Small intestine (tissue), 7 donors: ENCODE measurements around the gene RPL22. TPM values are rescaled to one million over a fixed set of nuclear protein-coding genes. Genes with fewer than 3 reads are reported as not detected.

Experiments used
- DNase-seq, 2 donors: peaks; one replicate each; pipeline versions ENCODE4 v3.0.0 to v3.0.0-alpha.2; 2013
- FAIRE-seq: peaks from 2 replicates; lab custom pipeline; 2012; peaks lifted over from hg19 to GRCh38; lab: Jason Lieb, UNC
- H3K27ac ChIP-seq, 3 donors: one replicate each; pipeline ENCODE4 v1.5.1; 2013; ENCODE audit warnings: low read length in 2 of 3, mild to moderate bottlenecking in 2 of 3, control low read depth in 1 of 3, inconsistent platforms in 1 of 3, low read depth in 1 of 3, moderate library complexity in 1 of 3
- H3K27me3 ChIP-seq, 3 donors: one replicate each; pipeline ENCODE4 v1.6.1; 2013; ENCODE audit warnings: low read length in 3 of 3, inconsistent platforms in 1 of 3; ENCODE audit not compliant: control insufficient read depth in 3 of 3, insufficient read depth in 3 of 3
- H3K36me3 ChIP-seq, 3 donors: one replicate each; pipeline ENCODE4 v1.6.1; 2013; ENCODE audit warnings: low read length in 3 of 3, inconsistent platforms in 1 of 3, low read depth in 1 of 3, mild to moderate bottlenecking in 1 of 3, moderate library complexity in 1 of 3; ENCODE audit not compliant: control insufficient read depth in 3 of 3, insufficient read depth in 2 of 3
- H3K4me1 ChIP-seq, 3 donors: one replicate each; pipeline ENCODE4 v1.6.1; 2013; ENCODE audit warnings: low read length in 2 of 3, inconsistent platforms in 1 of 3, low read depth in 1 of 3, mild to moderate bottlenecking in 1 of 3, moderate library complexity in 1 of 3; ENCODE audit not compliant: control insufficient read depth in 3 of 3, insufficient read depth in 2 of 3
- H3K4me3 ChIP-seq, 3 donors: one replicate each; pipeline ENCODE4 v1.5.1; 2013; ENCODE audit warnings: low read length in 3 of 3, control low read depth in 1 of 3, inconsistent platforms in 1 of 3, low read depth in 1 of 3, mild to moderate bottlenecking in 1 of 3, moderate library complexity in 1 of 3
- H3K9me3 ChIP-seq, 2 donors: one replicate each; pipeline ENCODE4 v1.6.1; 2013; ENCODE audit warnings: low read depth in 1 of 2, low read length in 1 of 2; ENCODE audit not compliant: control insufficient read depth in 2 of 2, insufficient read depth in 1 of 2
- WGBS, 3 donors: extraction: QIAGEN DNeasy Blood & Tissue Kit; methylation state at CpG; one replicate each; pipeline ENCODE4 v1.1.7; 2013; 5-methylcytosine and 5-hydroxymethylcytosine counted together
- polyA plus RNA-seq, 4 donors: library from polyadenylated mRNA; stranded (reverse) in 3 of 4; unstranded in 1 of 4; fragments of 200-250 nt in 3 of 4; fragments of 120-200 nt in 1 of 4; gene quantifications; one replicate each; pipeline versions ENCODE4 v1.2.1 to v1.2.3, GENCODE V29; 2013
- donor health status: healthy with polysubstance abuse.
- donor health status: control.
- donor health status: control.
- donor health status: Bipolar disorder and iron deficiency.
- donor health status: healthy.

The RPL22 gene
- polyA plus RNA-seq, 4 donors, result 207 to 1,045 (median 359) TPM

GRCh38 chr1:6163191-6163972 is 36.0 kb downstream of the RPL22 start:
- H3K27me3 ChIP-seq, result peaks cover 0 to 3% (median 2%) of the 10 kb centered on the region in 3 donors
- no peak overlapping the region for H3K4me3 ChIP-seq
- no peak for FAIRE-seq
- H3K36me3 ChIP-seq, result no peaks in the 10 kb centered on the region
- H3K4me1 ChIP-seq, result no peaks in the 10 kb centered on the region
- no peak for DNase-seq
- no peak overlapping the region for H3K27ac ChIP-seq
- 68 to 77% (median 69%) methylated on average over 15 of the region's 15 CpGs for WGBS, 3 donors
- no peaks in the 10 kb centered on the region for H3K9me3 ChIP-seq

- H3K27ac ChIP-seq, result no peak overlapping the region
- no peak for FAIRE-seq
- no peak for DNase-seq
- WGBS, 3 donors, result 57 to 64% (median 61%) methylated on average over 12 to 13 of the region's 13 CpGs
- no peak overlapping the region for H3K4me3 ChIP-seq
- no peaks in the 10 kb centered on the region for H3K4me1 ChIP-seq
- no peaks in the 10 kb centered on the region for H3K9me3 ChIP-seq
- H3K36me3 ChIP-seq, result no peaks in the 10 kb centered on the region
- peaks cover 0 to 3% (median 2%) of the 10 kb centered on the region in 3 donors for H3K27me3 ChIP-seq
Observed at GRCh38 chr1:6162773-6163172, 36.6 kb downstream of the RPL22 start.

- Histone ChIP-seq H3K36me3 (no peaks in the 10 kb centered on the region), H3K27ac (no peak overlapping the region), H3K4me3 (no peak overlapping the region), H3K9me3 (no peaks in the 10 kb centered on the region), H3K4me1 (no peaks in the 10 kb centered on the region), H3K27me3 (peaks cover 0 to 3% (median 2%) of the 10 kb centered on the region in 3 donors)
- DNase-seq (no peak), FAIRE-seq (no peak)
- 69 to 78% (median 74%) methylated on average over 7 of the region's 7 CpGs for WGBS, 3 donors
Observed at GRCh38 chr1:6162341-6162740, 37.1 kb downstream of the RPL22 start.

DNA sequence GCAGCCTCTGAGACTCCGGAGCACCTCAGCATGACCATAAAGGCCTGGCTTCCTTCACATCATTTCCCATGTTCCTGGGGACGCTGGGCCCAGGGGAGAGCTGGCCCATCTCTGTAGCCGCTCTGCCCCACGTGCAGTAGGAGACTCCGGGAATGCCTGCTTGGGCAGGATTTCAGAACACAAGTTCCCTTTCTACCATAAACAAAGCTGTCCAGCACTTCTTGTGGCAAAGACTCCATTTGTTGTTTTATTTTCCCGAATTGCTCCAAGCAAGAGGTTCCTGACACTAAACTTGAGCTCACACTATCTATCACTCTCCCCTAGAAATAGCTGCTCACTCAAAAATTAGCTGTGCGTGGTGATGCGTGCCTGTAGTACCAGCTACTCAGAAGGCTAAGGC is 41.2 kb downstream of the RPL22 start:
- H3K36me3 ChIP-seq, result no peaks in the 10 kb centered on the region
- FAIRE-seq, result no peak
- H3K27me3 ChIP-seq, result peaks cover 0 to 3% (median 2%) of the 10 kb centered on the region in 3 donors
- H3K4me3 ChIP-seq, result no peak overlapping the region
- no peak overlapping the region for H3K27ac ChIP-seq
- no peak for DNase-seq
- WGBS, 3 donors, result 50 to 72% (median 61%) methylated on average over 8 of the region's 8 CpGs
- no peaks in the 10 kb centered on the region for H3K4me1 ChIP-seq
- no peaks in the 10 kb centered on the region for H3K9me3 ChIP-seq

- FAIRE-seq (no peak), DNase-seq (peak; percentile 14 to 19)
- 28 to 56% (median 34%) methylated on average over 15 of the region's 15 CpGs for WGBS, 3 donors
- Histone ChIP-seq H3K27ac (no peak overlapping the region), H3K36me3 (no peaks in the 10 kb centered on the region), H3K4me1 (no peaks in the 10 kb centered on the region), H3K4me3 (no peak overlapping the region), H3K9me3 (no peaks in the 10 kb centered on the region), H3K27me3 (peaks cover 0 to 3% (median 2%) of the 10 kb centered on the region in 3 donors)
Observed at GRCh38 chr1:6157528-6158174, 41.7 kb downstream of the RPL22 start.

DNA sequence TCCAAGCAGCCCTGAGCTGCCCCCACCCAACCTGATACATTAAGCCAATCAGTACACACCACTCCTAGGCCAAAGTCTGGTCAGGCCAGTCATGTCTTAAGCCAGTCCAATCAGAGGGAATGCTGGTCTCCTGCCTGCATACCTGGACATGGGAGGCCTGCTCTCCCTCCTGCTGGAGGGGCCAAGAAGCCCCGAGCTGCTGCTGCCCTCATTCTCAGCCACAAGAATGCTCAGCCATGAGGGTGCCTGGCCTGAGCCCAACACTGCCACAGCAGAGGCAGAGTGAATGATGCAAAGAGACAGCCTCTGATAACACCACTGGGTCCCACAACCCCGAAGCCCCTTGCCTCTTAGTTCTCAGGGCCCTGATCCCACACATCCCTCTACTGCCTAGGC is 42.3 kb downstream of the RPL22 start:
- WGBS, 3 donors, result 31 to 54% (median 47%) methylated on average over 1 to 2 of the region's 2 CpGs
- no peak for DNase-seq
- Histone ChIP-seq H3K27me3 (peaks cover 0 to 3% (median 2%) of the 10 kb centered on the region in 3 donors), H3K36me3 (no peaks in the 10 kb centered on the region), H3K4me3 (no peak overlapping the region), H3K9me3 (no peaks in the 10 kb centered on the region), H3K4me1 (no peaks in the 10 kb centered on the region), H3K27ac (no peak overlapping the region)
- no peak for FAIRE-seq

DNA sequence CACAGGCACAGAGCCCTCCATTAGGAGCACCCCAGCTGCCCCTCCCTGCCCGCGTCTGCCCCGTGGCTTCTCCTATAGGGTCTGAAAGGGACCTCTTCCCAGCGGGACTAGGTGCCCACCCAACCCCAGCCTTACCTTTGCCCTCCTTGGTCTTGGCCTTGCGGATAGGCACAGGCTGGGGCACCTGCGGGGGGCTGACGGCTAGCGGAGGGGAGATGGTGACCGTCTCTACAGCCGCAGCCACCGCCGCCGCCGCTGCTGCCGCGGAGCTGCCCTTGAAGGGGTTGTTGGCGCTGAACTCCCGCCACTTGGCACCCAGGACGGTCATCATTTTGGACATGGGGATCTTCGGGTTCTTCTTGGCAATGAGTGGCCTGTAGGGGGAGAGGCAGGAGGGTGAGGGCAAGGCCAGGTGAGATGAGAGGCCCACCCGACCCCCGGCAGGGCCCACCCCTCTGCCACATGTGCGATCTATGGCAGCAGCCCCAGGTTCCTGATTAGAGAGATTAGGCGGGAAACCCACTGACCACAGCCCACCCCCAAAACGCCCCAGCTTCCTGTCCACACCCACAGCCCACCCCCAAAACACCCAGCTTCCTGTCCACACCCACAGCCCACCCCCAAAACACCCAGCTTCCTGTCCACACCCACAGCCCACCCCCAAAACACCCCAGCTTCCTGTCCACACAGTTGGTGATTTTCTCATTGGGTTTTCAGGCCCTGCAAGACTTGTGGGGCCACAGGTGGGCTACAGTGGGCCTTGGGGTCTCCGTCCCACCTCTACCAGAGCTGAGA is 44.7 kb downstream of the RPL22 start:
- H3K4me1 ChIP-seq, result no peaks in the 10 kb centered on the region
- no peak overlapping the region for H3K27ac ChIP-seq
- FAIRE-seq (no peak), DNase-seq (no peak)
- H3K36me3 ChIP-seq, result no peaks in the 10 kb centered on the region
- no peak overlapping the region for H3K4me3 ChIP-seq
- H3K9me3 ChIP-seq, result no peaks in the 10 kb centered on the region
- WGBS, 3 donors, result 78 to 86% (median 84%) methylated on average over 23 to 26 of the region's 26 CpGs
- H3K27me3 ChIP-seq, result peaks cover 0 to 2% (median 0%) of the 10 kb centered on the region in 3 donors

GRCh38 chr1:6152882-6153281 is 46.5 kb downstream of the RPL22 start:
- no peak overlapping the region for H3K27ac ChIP-seq
- H3K4me3 ChIP-seq, result no peak overlapping the region
- 70 to 80% (median 77%) methylated on average over 7 of the region's 7 CpGs for WGBS, 3 donors
- H3K27me3 ChIP-seq, result peaks cover 0 to 13% (median 5%) of the 10 kb centered on the region in 3 donors
- no peaks in the 10 kb centered on the region for H3K4me1 ChIP-seq
- DNase-seq (no peak), FAIRE-seq (no peak)
- H3K36me3 ChIP-seq, result no peaks in the 10 kb centered on the region
- H3K9me3 ChIP-seq, result no peaks in the 10 kb centered on the region
